Retinal pigment epithelial cell (primary cell): Measurements from ENCODE around the gene PHETA1.

Experiments
- DNase-seq: peaks from one replicate; pipeline ENCODE4 v3.0.0-alpha.2; 2010; ENCODE audit warnings: low read depth
- H3K4me3 ChIP-seq: 2 replicates; pipeline ENCODE4 v1.5.1; 2011; ENCODE audit warnings: mild to moderate bottlenecking, low read length, control low read depth, moderate library complexity
- TF ChIP-seq, protein P1 (sequence below): conservative IDR thresholded peaks from 2 replicates; pipeline ENCODE4 v1.5.1; 2011; ENCODE audit warnings: low read depth, low read length, control low read depth, inconsistent platforms

PHETA1 gene

DNA sequence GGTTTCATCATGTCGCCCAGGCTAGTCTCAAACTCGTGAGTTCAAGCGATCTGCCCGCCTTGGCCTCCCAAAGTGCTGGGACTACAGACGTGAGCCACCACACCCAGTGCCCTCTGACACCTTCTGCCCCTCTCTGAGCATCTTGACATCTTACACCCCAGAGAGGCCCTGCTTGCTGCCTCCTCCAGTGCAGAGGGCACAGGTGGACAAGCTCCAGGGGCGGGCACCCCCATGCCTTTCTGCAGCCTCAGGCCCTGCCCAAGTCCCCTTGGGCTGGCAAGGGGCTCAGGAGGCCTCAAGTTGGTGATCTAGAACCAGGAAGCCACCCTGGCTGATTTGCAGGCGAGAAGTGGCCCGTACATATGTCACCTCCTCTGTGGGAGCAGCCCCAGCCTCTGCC, 25.6 kb upstream of the PHETA1 start:
- H3K4me3 ChIP-seq, result no peak overlapping the region
- DNase-seq, result no peak
- TF ChIP-seq, protein P1, sequence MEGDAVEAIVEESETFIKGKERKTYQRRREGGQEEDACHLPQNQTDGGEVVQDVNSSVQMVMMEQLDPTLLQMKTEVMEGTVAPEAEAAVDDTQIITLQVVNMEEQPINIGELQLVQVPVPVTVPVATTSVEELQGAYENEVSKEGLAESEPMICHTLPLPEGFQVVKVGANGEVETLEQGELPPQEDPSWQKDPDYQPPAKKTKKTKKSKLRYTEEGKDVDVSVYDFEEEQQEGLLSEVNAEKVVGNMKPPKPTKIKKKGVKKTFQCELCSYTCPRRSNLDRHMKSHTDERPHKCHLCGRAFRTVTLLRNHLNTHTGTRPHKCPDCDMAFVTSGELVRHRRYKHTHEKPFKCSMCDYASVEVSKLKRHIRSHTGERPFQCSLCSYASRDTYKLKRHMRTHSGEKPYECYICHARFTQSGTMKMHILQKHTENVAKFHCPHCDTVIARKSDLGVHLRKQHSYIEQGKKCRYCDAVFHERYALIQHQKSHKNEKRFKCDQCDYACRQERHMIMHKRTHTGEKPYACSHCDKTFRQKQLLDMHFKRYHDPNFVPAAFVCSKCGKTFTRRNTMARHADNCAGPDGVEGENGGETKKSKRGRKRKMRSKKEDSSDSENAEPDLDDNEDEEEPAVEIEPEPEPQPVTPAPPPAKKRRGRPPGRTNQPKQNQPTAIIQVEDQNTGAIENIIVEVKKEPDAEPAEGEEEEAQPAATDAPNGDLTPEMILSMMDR, result no peak

DNA sequence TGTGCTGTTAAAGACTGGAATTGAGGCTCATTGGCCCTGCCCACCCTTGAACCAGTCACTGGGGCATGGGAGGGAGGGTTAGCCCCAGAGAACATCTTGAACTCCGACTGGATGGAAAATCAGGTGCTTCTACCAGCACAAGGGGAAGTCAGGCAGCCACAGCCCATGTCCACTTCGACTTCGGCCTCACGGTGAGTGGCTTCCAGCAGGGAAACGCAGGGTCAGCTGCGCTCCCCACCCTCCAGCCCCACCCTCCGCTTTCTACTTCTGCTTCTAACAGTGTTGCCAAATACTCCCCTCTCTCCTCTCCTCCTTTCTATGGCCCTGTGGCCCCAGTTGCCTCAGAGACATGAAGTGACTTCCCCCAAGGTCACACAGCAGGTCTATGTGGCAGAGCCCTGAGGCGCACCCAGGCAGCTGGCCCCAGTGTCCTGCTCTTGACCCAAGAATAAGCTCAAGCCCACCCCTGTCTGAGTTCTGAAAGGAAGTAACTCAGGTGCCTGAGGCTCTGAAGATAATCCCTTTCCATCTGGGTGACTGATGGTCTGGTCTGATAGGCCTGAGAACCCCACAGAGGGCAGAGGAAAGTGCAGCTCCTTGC, 24.9 kb upstream of the PHETA1 start:
- TF ChIP-seq, protein P1, result no peak
- H3K4me3 ChIP-seq, result no peak overlapping the region
- no peak for DNase-seq

DNA sequence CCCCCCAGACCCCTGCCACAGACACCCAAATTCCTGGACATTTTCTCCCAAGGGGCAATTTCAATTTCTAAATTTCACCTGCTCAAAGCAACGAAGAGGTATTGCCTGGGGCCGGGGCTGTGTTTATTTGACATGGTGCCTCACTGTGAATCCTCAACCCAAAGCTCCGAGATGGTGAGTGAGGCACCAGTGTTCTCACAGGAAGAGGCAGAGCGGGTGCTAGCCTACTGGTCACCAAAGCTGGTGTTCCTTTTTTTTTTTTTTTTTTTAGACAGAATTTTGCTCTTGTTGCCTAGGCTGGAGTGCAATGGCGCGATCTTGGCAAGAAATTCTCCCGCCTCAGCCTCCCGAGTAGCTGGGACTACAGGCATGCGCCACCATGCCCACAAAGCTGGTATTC, 22.0 kb upstream of the PHETA1 start:
- no peak for DNase-seq
- no peak overlapping the region for H3K4me3 ChIP-seq
- TF ChIP-seq, protein P1, result no peak

DNA sequence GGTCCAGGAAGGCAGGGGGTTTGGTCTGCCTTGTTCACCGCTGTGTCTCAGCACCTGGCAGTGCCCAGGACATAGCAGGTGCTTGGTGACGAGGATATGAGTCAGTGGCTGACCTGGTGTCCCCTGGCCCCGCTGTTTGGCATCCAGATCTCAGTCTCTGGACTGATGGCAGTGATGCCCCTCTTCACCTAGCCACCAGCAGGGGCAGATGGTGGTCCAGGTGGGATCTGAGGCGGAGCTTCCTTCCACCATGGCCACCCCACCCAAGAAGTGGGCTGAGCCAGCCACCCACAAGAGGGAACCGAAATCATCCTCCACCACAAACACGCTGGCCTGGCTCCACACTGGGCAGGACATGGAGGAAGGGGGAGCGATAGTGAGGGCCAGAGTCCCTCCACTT, 20.7 kb upstream of the PHETA1 start:
- TF ChIP-seq, protein P1, result no peak
- H3K4me3 ChIP-seq, result no peak overlapping the region
- DNase-seq, result no peak

DNA sequence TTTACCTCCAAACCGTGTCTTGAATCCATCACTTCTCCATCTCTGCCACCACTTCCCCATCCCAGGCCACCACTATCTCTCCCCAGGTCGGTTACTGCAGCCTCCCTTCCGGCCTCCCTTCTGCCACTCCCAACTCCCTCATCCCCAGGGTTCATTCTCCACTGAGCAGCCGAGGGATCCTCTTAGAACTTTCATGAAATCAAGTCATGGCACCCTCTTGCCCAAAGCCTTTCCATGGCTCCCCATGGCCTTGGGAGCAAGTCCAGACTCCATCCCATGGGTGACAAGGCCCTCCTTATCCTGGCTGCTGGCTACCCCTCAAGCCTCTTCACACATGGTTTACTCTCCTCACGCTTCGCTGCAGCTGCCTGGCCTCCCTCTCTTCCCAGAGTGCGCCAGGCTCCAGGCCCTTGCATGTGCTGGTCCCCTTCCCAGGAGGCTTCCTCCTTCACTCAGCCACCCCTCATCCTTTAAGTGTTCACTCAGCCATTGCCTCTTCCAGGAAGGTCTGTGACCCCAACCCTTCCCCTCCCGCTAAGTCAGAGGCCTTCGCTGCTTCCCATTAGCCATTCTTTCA, 18.9 kb upstream of the PHETA1 start:
- no peak overlapping the region for H3K4me3 ChIP-seq

DNA sequence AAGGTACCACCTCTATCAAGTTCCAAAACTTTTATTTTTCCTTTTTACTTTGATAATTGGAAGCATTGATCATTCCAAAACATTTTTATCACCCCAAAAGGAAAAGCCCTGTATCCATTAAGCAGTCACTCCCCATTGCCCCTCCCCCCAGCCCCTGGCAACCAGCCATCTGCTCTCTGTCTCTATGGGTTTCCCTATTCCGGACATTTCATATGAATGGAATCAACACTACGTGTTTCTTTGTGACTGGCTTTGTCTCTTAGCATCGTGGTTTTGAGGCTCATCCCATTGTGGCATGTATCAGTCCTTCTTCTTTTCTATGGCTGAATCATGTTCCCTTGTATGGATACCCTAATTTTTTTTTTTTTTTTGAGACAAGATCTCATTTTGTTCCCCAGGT, 18.0 kb upstream of the PHETA1 start:
- TF ChIP-seq, protein P1, result no peak
- no peak overlapping the region for H3K4me3 ChIP-seq
- DNase-seq, result no peak

More for the DNA sequence above, 18.9 kb upstream of the PHETA1 start:
- TF ChIP-seq, protein P1, result no peak
- no peak for DNase-seq

DNA sequence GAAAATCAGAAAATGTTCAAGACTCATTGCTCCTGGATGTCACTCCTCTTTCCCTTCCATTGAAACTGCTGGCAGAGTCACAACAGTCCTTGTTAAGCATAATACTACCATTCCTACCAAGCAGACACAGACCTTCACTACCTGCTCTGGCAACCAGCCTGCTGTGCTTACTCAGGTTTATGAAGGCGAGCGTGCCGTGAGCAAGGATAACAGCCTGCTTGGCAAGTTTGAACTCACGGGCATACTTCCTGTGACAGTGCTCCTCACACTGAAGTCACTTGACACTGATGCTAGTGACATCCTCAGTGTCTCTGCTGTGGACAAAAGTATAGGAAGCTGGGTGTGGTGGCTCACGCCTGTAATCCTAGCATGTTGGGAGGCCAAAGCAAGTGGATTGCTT, 15.7 kb upstream of the PHETA1 start:
- TF ChIP-seq, protein P1, result no peak
- no peak overlapping the region for H3K4me3 ChIP-seq
- no peak for DNase-seq
